ENCODE measurements around the gene HEATR9. TPM values are rescaled to one million over a fixed set of nuclear protein-coding genes. Genes with fewer than 3 reads are reported as not detected.
"Not testable (repeated sequence)": the region's sequence is repeated elsewhere in the genome, so short reads cannot be mapped to it uniquely, and the experiment has no call there.

The HEATR9 gene
- total RNA-seq, 1 donor = 0.09 TPM

DNA sequence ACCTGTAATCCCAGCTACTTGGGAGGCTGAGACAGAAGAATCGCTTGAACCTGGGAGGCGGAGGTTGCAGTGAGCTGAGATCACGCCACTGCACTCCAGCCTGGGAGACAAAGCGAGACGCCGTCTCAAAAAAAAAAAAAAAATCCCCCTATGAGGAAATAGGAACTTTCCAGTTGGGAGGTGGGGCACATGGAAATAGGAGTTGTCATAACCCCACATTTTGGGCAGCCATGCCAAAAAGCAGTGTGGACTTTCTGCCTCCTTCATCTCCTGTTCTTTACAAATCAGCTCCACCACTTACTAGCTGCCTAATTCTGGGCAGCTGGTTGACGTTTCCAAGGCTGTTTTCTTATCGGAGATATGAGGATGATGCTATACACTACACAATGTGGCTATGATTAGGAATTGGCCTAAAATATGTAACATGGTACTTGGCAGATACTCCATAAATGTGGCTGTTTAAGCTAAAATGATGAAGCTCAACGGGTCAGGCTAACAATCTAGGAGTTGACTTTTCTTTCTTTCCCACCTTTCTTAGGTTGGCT, 33.0 kb upstream of the HEATR9 start:
- no peak overlapping the region for H3K4me3 ChIP-seq (ENCODE audit: low read depth, low read length)
- peak; percentile 84 for DNase-seq (ENCODE audit: low read depth)
- TF ChIP-seq, protein P1, sequence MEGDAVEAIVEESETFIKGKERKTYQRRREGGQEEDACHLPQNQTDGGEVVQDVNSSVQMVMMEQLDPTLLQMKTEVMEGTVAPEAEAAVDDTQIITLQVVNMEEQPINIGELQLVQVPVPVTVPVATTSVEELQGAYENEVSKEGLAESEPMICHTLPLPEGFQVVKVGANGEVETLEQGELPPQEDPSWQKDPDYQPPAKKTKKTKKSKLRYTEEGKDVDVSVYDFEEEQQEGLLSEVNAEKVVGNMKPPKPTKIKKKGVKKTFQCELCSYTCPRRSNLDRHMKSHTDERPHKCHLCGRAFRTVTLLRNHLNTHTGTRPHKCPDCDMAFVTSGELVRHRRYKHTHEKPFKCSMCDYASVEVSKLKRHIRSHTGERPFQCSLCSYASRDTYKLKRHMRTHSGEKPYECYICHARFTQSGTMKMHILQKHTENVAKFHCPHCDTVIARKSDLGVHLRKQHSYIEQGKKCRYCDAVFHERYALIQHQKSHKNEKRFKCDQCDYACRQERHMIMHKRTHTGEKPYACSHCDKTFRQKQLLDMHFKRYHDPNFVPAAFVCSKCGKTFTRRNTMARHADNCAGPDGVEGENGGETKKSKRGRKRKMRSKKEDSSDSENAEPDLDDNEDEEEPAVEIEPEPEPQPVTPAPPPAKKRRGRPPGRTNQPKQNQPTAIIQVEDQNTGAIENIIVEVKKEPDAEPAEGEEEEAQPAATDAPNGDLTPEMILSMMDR (IDR thresholded peaks at IDR 0.05; ENCODE audit: insufficient read depth, low read length) = no peak

DNA sequence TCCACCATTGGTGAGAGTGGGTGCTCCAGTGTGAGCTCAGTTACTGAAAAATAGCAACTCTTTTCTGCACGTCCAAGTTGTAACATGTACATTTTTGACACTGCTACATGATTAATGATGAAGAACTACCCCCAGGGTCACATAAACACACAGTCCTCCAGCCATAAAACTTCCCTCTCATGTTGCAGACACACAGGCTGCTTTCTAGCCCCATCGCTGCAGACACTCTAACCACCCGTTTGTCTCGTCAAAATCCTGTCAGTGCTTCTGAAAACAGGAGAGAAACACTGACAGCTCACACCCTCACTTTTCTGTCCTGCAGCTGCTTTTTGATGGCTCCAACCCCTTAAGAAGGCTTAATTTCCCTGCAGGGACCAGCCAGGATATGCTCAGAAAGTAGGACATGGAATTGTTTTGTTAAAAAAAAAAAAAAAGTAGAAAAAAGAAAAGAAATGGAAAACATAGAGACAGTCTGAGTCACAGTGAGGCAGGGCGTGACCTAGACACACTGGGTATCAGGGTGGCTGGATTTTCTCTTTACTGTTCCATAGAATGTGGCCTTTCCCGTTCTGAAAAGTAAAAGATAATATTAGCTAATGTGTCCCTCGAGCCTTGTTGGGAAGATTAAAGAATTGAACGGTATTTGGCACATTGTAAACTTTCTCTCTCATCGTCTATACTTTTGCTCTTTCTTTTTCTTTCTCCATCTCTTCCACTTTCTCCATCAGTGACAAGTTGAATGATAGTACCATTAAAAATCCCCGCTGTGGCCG, 32.2 kb upstream of the HEATR9 start:
- H3K4me3 ChIP-seq (ENCODE audit: low read depth, low read length) = no peak overlapping the region
- TF ChIP-seq, protein P1 (IDR thresholded peaks at IDR 0.05; ENCODE audit: insufficient read depth, low read length) = no peak
- peak; percentile 22 for DNase-seq (ENCODE audit: low read depth)

DNA sequence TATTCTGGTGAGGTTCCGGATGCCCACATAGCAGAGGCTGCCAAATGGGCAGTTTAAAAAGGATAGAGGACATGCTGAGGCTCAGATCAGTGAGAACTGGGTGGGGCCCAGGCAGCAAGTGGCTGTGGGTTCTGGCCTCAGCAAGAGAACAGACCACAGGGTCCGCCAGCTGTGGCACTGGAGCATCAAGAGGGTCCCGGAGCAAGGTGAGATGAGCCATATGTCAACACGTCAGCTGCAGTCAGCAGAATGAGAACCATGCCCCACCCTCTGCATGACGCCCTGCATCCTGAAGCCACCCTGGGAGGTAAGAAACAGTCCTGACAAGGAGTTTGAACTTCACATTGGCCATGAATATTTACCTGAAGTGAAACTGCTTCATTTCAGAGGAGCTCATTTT, 31.6 kb upstream of the HEATR9 start:
- DNase-seq (ENCODE audit: low read depth) = no peak
- TF ChIP-seq, protein P1 (IDR thresholded peaks at IDR 0.05; ENCODE audit: insufficient read depth, low read length) = no peak
- H3K4me3 ChIP-seq (ENCODE audit: low read depth, low read length) = no peak overlapping the region

DNA sequence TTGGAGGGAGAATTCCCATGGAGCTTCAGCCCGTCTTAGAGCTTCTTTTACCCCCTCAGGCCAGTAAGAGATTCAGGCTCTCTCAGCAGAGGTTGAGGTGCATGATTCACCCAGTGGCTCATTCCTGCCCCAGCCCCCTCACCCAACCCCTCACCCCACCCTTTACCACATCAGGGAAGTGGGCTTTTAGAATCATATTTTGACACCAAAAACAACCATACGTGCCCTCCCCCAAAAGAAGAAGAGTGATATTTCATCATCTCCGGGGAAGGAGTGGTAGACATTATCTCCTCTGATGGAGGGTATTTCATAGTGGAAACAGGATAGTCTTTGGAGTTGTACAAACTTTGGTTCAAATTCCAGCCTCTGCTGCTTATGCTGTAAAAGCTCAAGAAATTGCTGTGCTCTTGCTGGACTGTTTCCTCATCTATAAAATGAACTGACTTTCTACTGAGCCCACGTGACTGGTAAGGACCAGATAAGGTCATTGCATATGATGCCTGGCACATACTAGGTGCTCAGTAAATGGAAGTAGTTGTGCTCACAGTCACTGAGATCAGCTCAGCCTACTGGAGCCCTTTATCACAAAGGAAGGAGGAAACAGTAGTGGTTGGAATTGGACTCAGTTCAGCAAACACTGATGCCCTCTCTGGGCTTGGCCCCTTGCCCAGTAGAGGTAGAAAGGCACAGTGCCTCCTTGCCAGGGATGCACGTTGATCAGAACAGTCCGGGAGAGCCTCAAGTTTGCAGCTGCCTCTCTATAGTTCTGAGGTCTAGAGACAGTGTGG, 29.8 kb upstream of the HEATR9 start:
- no peak overlapping the region for H3K4me3 ChIP-seq (ENCODE audit: low read depth, low read length)
- TF ChIP-seq, protein P1 (IDR thresholded peaks at IDR 0.05; ENCODE audit: insufficient read depth, low read length) = no peak
- DNase-seq (ENCODE audit: low read depth) = no peak

DNA sequence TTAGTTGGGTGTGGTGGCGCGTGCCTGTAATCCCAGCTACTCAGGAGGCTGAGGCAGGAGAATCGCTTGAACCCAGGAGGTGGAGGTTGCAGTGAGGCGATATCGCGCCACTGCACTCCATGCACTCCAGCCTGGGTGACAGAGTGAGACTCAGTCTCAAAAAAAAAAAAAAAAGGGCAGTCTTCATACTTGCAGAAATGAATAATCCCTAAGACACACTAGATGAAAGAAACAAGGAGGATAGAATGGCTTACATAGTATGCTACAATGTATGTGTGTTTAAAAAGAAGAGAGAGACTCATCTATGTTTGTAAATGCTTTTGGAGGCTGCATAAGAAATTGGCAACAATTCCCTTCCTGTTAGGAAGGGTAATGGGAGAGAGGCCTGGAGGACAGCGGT, 29.1 kb upstream of the HEATR9 start:
- not testable (repeated sequence) for DNase-seq (ENCODE audit: low read depth); H3K4me3 ChIP-seq (ENCODE audit: low read depth, low read length)

DNA sequence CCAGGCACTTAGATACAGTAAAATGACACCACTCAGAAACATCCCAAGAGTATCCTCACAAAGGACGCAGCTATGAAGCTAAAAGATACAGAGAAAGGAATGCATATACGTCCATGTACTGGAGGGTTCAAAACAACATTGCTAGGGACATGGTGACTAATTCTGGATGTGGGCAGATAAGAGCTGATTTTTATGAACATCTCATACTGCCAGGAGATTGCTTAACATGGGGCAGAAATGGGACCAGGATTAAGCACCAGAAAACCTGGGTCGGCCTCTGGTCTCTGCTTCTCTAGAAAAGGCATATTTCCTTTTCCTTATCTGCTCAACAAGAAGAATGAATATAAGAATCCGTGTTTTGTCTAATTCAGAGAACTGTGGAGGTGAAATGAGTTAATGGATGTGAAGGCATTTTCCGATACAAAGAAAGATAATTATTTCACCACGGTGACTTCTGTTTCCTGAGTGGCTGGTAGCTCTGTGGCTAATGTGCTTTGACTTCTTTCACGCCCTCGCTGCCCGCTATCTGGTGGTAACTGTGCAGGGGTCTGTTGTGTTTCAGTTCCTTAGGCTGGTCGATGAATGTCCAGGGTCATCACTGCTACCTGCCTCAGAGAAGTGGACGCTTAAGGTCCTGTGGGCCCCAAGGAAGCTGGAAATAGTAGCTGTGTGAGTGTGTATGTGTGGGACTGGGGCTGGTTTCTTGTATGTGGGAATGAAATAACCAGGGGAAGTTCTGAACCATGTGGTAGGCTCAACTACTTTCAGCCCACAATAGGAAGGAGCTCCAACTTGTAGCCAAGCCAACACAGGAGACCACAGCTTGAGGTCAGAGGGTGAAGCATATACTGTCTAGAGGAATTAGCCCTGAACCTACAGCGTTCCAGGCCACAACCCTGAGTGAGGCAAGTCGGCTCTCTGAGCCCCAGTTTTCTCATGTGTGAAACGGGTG, 27.2 kb upstream of the HEATR9 start:
- DNase-seq (ENCODE audit: low read depth) = peak; percentile 78
- TF ChIP-seq, protein P1 (IDR thresholded peaks at IDR 0.05; ENCODE audit: insufficient read depth, low read length) = no peak

More for the DNA sequence above, 27.2 kb upstream of the HEATR9 start:
- no peak overlapping the region for H3K4me3 ChIP-seq (ENCODE audit: low read depth, low read length)
